Measurements from ENCODE around the gene EXOSC6. TPM values are rescaled to one million over a fixed set of nuclear protein-coding genes. Genes with fewer than 3 reads are reported as not detected.

EXOSC6 gene
- 10 to 100 TPM; 19.5 to 30.2 (median 22.4) TPM for total RNA-seq
- 10 to 100 TPM; 12.4 to 15.5 TPM for polyA plus RNA-seq
- long read RNA-seq, donor 1, full-length matches to known transcripts = 8 of 9 reads
- long read RNA-seq, donor 1, partial matches to known transcripts = 0 of 9 reads
- long read RNA-seq, donor 1, other reads (novel, unspliced or antisense) = 1 of 9 reads
- long read RNA-seq, donor 2, full-length matches to known transcripts = 100 of 100 reads
- long read RNA-seq, donor 2, partial matches to known transcripts = 0 of 100 reads
- long read RNA-seq, donor 2, other reads (novel, unspliced or antisense) = 0 of 100 reads
- long read RNA-seq, donor 3, full-length matches to known transcripts = 62 of 64 reads
- long read RNA-seq, donor 3, partial matches to known transcripts = 0 of 64 reads
- long read RNA-seq, donor 3, other reads (novel, unspliced or antisense) = 2 of 64 reads

DNA sequence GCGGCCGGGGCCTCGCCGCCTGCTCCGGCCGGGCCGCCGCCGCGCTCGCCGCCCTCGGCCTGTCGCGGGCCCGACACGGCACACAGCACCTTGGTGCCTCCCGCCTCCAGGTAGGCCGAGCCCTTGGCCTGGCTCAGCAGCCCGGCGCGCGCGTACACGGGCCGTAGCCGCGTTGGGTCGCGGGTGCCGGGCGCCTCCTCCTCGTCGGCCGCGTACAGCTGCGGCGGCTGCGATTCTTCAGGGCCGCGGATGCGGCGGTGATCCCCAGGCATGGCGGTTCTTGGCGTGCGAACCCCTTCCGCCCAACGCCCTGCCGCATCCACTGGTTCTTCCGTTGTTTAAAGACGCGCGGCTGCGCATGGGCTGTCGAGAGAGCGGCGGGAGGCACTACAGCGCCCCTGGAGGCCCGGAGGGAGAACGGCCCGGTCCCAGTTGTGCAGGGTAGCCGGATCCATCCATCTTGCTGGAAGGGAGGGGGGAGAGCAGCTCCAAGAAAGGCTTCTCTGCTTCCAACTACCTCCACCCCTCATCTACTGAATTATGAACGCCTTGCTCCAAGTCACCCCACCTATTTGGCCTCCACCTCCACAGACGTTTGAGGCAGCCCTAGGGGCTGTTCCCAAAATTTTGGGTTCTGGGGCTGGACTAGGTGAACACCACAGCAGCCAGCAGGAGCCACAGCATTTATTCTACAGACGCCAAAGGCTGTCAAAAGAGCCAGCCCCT, at the start of gene EXOSC6:
EXOSC6 (minus strand) TSS at position 312 of the 726 bp plus-strand sequence; CDS start at position 272, 40 bp downstream.
- peak; percentile 45 for TF ChIP-seq POLR2A (IDR thresholded peaks at IDR 0.05)
- no peak for TF ChIP-seq EP300 (IDR thresholded peaks at IDR 0.05)
- TF ChIP-seq CTCF (IDR thresholded peaks at IDR 0.05) = peak; percentile 89 to 96 (median 92)
- Histone ChIP-seq H3K4me3 (peak within 1 kb of the TSS; percentile 71), H3K27ac (peak within 1 kb of the TSS; percentile 46 to 62), H3K9me3 (no peaks in the 10 kb centered on the region), H3K27me3 (no peaks in the 10 kb centered on the region), H3K4me1 (ENCODE audit: insufficient read depth) (peaks cover 2% of the 10 kb centered on the region), H3K36me3 (no peaks in the 10 kb centered on the region)
- intact Hi-C loops (cut with DNase I) = loop anchor here in 1 of 4 donors (2.0 kb wide), 1 partner anchor 37 kb away; the partner anchor contains the start of gene AARS1
- 1 to 4% (median 2%) methylated on average over 35 to 65 of the region's 65 CpGs for WGBS, 3 donors
- DNase-seq = peak; percentile 87 to 93 (median 88)

GRCh38 chr16:70301121-70301520, 49.4 kb upstream of the EXOSC6 start:
- TF ChIP-seq CTCF (IDR thresholded peaks at IDR 0.05) = no peak
- WGBS, 3 donors = 98 to 100% (median 98%) methylated on average over 1 of the region's 1 CpG
- H3K4me1 ChIP-seq (ENCODE audit: insufficient read depth) = no peaks in the 10 kb centered on the region
- DNase-seq = no peak
- no peaks in the 10 kb centered on the region for H3K9me3 ChIP-seq
- no peaks in the 10 kb centered on the region for H3K27me3 ChIP-seq
- intact Hi-C loops (cut with DNase I) = no loop called here
- H3K27ac ChIP-seq = no peak overlapping the region
- H3K4me3 ChIP-seq = no peak overlapping the region
- no peaks in the 10 kb centered on the region for H3K36me3 ChIP-seq

- no peaks in the 10 kb centered on the region for H3K36me3 ChIP-seq
- no peaks in the 10 kb centered on the region for H3K27me3 ChIP-seq
- intact Hi-C loops (cut with DNase I) = loop anchor here in 2 of 4 donors (10.0 kb wide), 1 partner anchor 46 kb away; the partner anchor contains the start of gene DDX19A (in 2 of the 2)
- no peaks in the 10 kb centered on the region for H3K9me3 ChIP-seq
- TF ChIP-seq CTCF (IDR thresholded peaks at IDR 0.05) (peak in 1 of 3 donors; percentile 26), POLR2A (IDR thresholded peaks at IDR 0.05) (peak; percentile 63), EP300 (IDR thresholded peaks at IDR 0.05) (no peak)
- peak; percentile 73 to 88 (median 80) for DNase-seq
- H3K4me3 ChIP-seq = peak within 1 kb of the TSS; percentile 72
- peak within 1 kb of the TSS; percentile 56 to 95 for H3K27ac ChIP-seq
- WGBS, 3 donors = 0 to 1% (median 0%) methylated on average over 25 to 37 of the region's 37 CpGs
- no peaks in the 10 kb centered on the region for H3K4me1 ChIP-seq (ENCODE audit: insufficient read depth)
Measured at GRCh38 chr16:70298988-70299938, 47.5 kb upstream of the EXOSC6 start, which contains the start of gene DDX19B. Gene DDX19B, plus strand, starts transcription at chr16:70299186. Its CDS starts 112 bp downstream, at chr16:70299298.
